ENCODE measurements around the gene IFNL4.

- TF ChIP-seq, protein P1, sequence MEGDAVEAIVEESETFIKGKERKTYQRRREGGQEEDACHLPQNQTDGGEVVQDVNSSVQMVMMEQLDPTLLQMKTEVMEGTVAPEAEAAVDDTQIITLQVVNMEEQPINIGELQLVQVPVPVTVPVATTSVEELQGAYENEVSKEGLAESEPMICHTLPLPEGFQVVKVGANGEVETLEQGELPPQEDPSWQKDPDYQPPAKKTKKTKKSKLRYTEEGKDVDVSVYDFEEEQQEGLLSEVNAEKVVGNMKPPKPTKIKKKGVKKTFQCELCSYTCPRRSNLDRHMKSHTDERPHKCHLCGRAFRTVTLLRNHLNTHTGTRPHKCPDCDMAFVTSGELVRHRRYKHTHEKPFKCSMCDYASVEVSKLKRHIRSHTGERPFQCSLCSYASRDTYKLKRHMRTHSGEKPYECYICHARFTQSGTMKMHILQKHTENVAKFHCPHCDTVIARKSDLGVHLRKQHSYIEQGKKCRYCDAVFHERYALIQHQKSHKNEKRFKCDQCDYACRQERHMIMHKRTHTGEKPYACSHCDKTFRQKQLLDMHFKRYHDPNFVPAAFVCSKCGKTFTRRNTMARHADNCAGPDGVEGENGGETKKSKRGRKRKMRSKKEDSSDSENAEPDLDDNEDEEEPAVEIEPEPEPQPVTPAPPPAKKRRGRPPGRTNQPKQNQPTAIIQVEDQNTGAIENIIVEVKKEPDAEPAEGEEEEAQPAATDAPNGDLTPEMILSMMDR (conservative IDR thresholded peaks at IDR 0.05 in 1 of 2, IDR thresholded peaks at IDR 0.05 in 1 of 2; ENCODE audit: low read depth in 1 of 2, low read length in 2 of 2), result no peak
- no peak for TF ChIP-seq EZH2 (IDR thresholded peaks at IDR 0.05; ENCODE audit: low read length, missing control alignments)
Observed at GRCh38 chr19:39296055-39296645, 47.5 kb upstream of the IFNL4 start, which contains the start of gene IFNL1.

Measured in fibroblast of lung (primary cell).